GM21367 (cell line): ENCODE data around the gene KCNMA1.
"Not testable (repeated sequence)": the region's sequence is repeated elsewhere in the genome, so short reads cannot be mapped to it uniquely, and the experiment has no call there.

Experiments
- ATAC-seq: cut with Tn5 transposase; IDR thresholded peaks from one replicate; pipeline ENCODE4 v1.9.1; 2021; ENCODE audit not compliant: unreplicated experiment

KCNMA1 gene

GRCh38 chr10:77539147-77539935 lies 98.3 kb downstream of the KCNMA1 start:
- ATAC-seq = no peak

- no peak for ATAC-seq
Observed at GRCh38 chr10:77537720-77538373, 99.8 kb downstream of the KCNMA1 start.

- no peak for ATAC-seq
Observed at GRCh38 chr10:77537071-77537470, 100.5 kb downstream of the KCNMA1 start.

GRCh38 chr10:77533887-77534278 lies 103.7 kb downstream of the KCNMA1 start:
- ATAC-seq = no peak

GRCh38 chr10:77533146-77533886 lies 104.3 kb downstream of the KCNMA1 start:
- ATAC-seq = no peak

GRCh38 chr10:77532068-77532467 lies 105.5 kb downstream of the KCNMA1 start:
- no peak for ATAC-seq

- ATAC-seq = no peak
Observed at GRCh38 chr10:77531441-77532001, 106.1 kb downstream of the KCNMA1 start.

GRCh38 chr10:77530011-77530410 lies 107.6 kb downstream of the KCNMA1 start:
- ATAC-seq = no peak

GRCh38 chr10:77529050-77529576 lies 108.5 kb downstream of the KCNMA1 start:
- ATAC-seq = no peak

- ATAC-seq = no peak
Observed at GRCh38 chr10:77527839-77528238, 109.8 kb downstream of the KCNMA1 start.

- ATAC-seq = no peak
Observed at GRCh38 chr10:77526868-77527617, 110.6 kb downstream of the KCNMA1 start.

GRCh38 chr10:77524281-77524711 lies 113.3 kb downstream of the KCNMA1 start:
- no peak for ATAC-seq

GRCh38 chr10:77522268-77522809 lies 115.3 kb downstream of the KCNMA1 start:
- ATAC-seq = no peak

- ATAC-seq = no peak
Observed at GRCh38 chr10:77520995-77521394, 116.6 kb downstream of the KCNMA1 start.

GRCh38 chr10:77520290-77520689 lies 117.3 kb downstream of the KCNMA1 start:
- no peak for ATAC-seq

GRCh38 chr10:77519791-77520190 lies 117.8 kb downstream of the KCNMA1 start:
- ATAC-seq = not testable (repeated sequence)

- ATAC-seq = no peak
Observed at GRCh38 chr10:77518910-77519274, 118.7 kb downstream of the KCNMA1 start.

GRCh38 chr10:77518241-77518909 lies 119.2 kb downstream of the KCNMA1 start:
- ATAC-seq = no peak

- no peak for ATAC-seq
Observed at GRCh38 chr10:77516575-77516974, 121.0 kb downstream of the KCNMA1 start.

GRCh38 chr10:77514870-77515269 lies 122.7 kb downstream of the KCNMA1 start:
- no peak for ATAC-seq
